HFFc6 (cell line): ENCODE results near the gene TNFAIP8L1. TPM values are rescaled to one million over a fixed set of nuclear protein-coding genes. Genes with fewer than 3 reads are reported as not detected.

Experiments
- DNase-seq: peaks from one replicate; pipeline ENCODE4 v3.0.0-alpha.2; 2018
- H3K27ac Mint-ChIP-seq: 2 replicates; pipeline ENCODE4 v1.8.0; 2020; ENCODE audit warnings: mild to moderate bottlenecking, mixed read lengths
- H3K27me3 Mint-ChIP-seq: 2 replicates; pipeline ENCODE4 v1.8.0; 2021; ENCODE audit warnings: mild to moderate bottlenecking, moderate library complexity, mixed read lengths; ENCODE audit not compliant: insufficient read depth
- H3K36me3 Mint-ChIP-seq: 2 replicates; pipeline ENCODE4 v1.8.0; 2021; ENCODE audit warnings: low read depth, mixed read lengths
- H3K4me1 Mint-ChIP-seq: 2 replicates; pipeline ENCODE4 v1.8.0; 2020; ENCODE audit warnings: low read depth, mixed read lengths
- H3K4me3 Mint-ChIP-seq: 2 replicates; pipeline ENCODE4 v1.8.0; 2020; ENCODE audit warnings: mild to moderate bottlenecking, moderate library complexity, mixed read lengths
- H3K9me3 Mint-ChIP-seq: 2 replicates; pipeline ENCODE4 v1.8.0; 2020; ENCODE audit warnings: mild to moderate bottlenecking, mixed read lengths
- CTCF ChIP-seq: fragments of 200-600 bp; sonication (generic); IDR thresholded peaks from 2 replicates; pipeline ENCODE4 v1.5.0; 2021; ENCODE audit warnings: antibody characterized with exemption, mild to moderate bottlenecking
- total RNA-seq, 6 experiments: library from RNA; stranded (reverse); fragmentation: NEBNext Ultra II Directional; extraction: Animal tissue kit (Norgen Biotek cat#: 25700); gene quantifications; 2 replicates in 1 of 6; 3 replicates in 5 of 6; pipeline ENCODE4 v1.2.3, GENCODE V29; 2021

TNFAIP8L1 gene
- total RNA-seq, 6 experiments from 2014 or later, result 4.5 to 8.2 (median 6.7) TPM

GRCh38 chr19:4701557-4701956 is 62.2 kb downstream of the TNFAIP8L1 start:
- Mint-ChIP-seq H3K27me3 (no peaks in the 10 kb centered on the region), H3K4me3 (no peak overlapping the region), H3K9me3 (no peaks in the 10 kb centered on the region), H3K27ac (no peak overlapping the region), H3K36me3 (peaks cover 39% of the 10 kb centered on the region), H3K4me1 (peaks cover 14% of the 10 kb centered on the region)
- DNase-seq, result no peak
- TF ChIP-seq CTCF, result no peak

GRCh38 chr19:4702764-4703163 is 63.4 kb downstream of the TNFAIP8L1 start:
- DNase-seq, result no peak
- Mint-ChIP-seq H3K27ac (no peak overlapping the region), H3K9me3 (no peaks in the 10 kb centered on the region), H3K36me3 (peaks cover 27% of the 10 kb centered on the region), H3K27me3 (no peaks in the 10 kb centered on the region), H3K4me3 (no peak overlapping the region), H3K4me1 (peaks cover 10% of the 10 kb centered on the region)
- TF ChIP-seq CTCF, result no peak

GRCh38 chr19:4703671-4704316 is 64.5 kb downstream of the TNFAIP8L1 start:
- Mint-ChIP-seq H3K4me3 (no peak overlapping the region), H3K36me3 (peaks cover 26% of the 10 kb centered on the region), H3K27ac (no peak overlapping the region), H3K9me3 (no peaks in the 10 kb centered on the region), H3K4me1 (peaks cover 18% of the 10 kb centered on the region), H3K27me3 (peaks cover 2% of the 10 kb centered on the region; the same call in 1 of the 2 replicates)
- TF ChIP-seq CTCF, result no peak
- no peak for DNase-seq

GRCh38 chr19:4704317-4704673 is 65.0 kb downstream of the TNFAIP8L1 start:
- TF ChIP-seq CTCF, result no peak
- Mint-ChIP-seq H3K27me3 (peaks cover 2% of the 10 kb centered on the region), H3K4me3 (no peak overlapping the region), H3K36me3 (peaks cover 30% of the 10 kb centered on the region), H3K4me1 (peaks cover 23% of the 10 kb centered on the region), H3K27ac (no peak overlapping the region), H3K9me3 (no peaks in the 10 kb centered on the region)
- DNase-seq, result no peak

Other genes with a start within 250 kb of the TNFAIP8L1 start
- 100 to 1,000 TPM; 102 to 126 (median 110) TPM for gene SH3GL1, start 239.0 kb upstream of the TNFAIP8L1 start, total RNA-seq
- 10 to 100 TPM; 18.3 to 26.3 (median 24.4) TPM for gene CHAF1A, start 236.9 kb upstream of the TNFAIP8L1 start, total RNA-seq
- 100 to 1,000 TPM; 124 to 142 (median 131) TPM for gene UBXN6, start 181.7 kb upstream of the TNFAIP8L1 start, total RNA-seq
- gene HDGFL2, start 167.2 kb upstream of the TNFAIP8L1 start, total RNA-seq, result 10 to 100 TPM; 68.0 to 79.6 (median 74.2) TPM
- not detected for gene PLIN4, start 121.0 kb upstream of the TNFAIP8L1 start, total RNA-seq
- not detected for gene PLIN5, start 104.3 kb upstream of the TNFAIP8L1 start, total RNA-seq
- gene LRG1, start 99.5 kb upstream of the TNFAIP8L1 start, total RNA-seq, result not detected
- under 1 TPM; 0.05 to 0.30 (median 0.21) TPM for gene SEMA6B, start 79.8 kb upstream of the TNFAIP8L1 start, total RNA-seq
- 100 to 1,000 TPM; 266 to 322 (median 283) TPM for gene MYDGF, start 30.8 kb downstream of the TNFAIP8L1 start, total RNA-seq
- 10 to 100 TPM; 68.4 to 82.2 (median 80.1) TPM for gene DPP9, start 84.3 kb downstream of the TNFAIP8L1 start, total RNA-seq
- 10 to 100 TPM in 1 of 6 experiments, 1 to 10 TPM in 5; 8.4 to 10.2 (median 9.0) TPM for gene FEM1A, start 152.2 kb downstream of the TNFAIP8L1 start, total RNA-seq
- 10 to 100 TPM; 16.4 to 21.6 (median 18.4) TPM for gene TICAM1, start 192.2 kb downstream of the TNFAIP8L1 start, total RNA-seq
- gene PLIN3, start 228.2 kb downstream of the TNFAIP8L1 start, total RNA-seq, result 100 to 1,000 TPM; 250 to 300 (median 266) TPM